ENCODE results near the gene PLP1. TPM values are rescaled to one million over a fixed set of nuclear protein-coding genes. Genes with fewer than 3 reads are reported as not detected.

PLP1 gene
- total RNA-seq, 1 experiment from 2014 or later, result 29.2 TPM

DNA sequence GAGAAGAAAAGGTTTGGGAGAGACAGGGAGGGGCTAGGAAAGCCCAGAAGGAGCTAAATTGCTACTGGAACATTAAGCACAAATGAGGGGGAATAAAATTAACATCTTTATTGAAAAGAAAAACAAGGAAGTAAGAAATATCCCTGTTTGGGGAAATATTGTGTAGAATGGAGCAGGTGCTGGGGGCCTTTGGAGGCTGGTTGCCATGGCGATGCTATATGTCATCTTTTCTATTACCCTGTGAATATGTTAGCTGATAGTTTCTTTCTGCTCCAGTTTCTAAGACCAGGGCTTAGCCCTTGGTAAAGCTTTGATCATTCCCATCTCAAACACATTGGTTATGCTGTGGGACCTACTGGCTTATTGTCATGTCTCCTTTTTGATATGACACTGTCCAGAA is 37.2 kb upstream of the PLP1 start:
- peak overlapping the region; percentile 28; the same call in 1 of the 2 replicates for H3K27ac Mint-ChIP-seq
- TF ChIP-seq GRHL2 (CRISPR knock-in tag; IDR thresholded peaks at IDR 0.05; ENCODE audit: insufficient replicate concordance, severe bottlenecking) (no peak), ZNF232 (CRISPR knock-in tag; IDR thresholded peaks at IDR 0.05) (no peak), SMAD3 (CRISPR knock-in tag; IDR thresholded peaks at IDR 0.05; ENCODE audit: borderline replicate concordance) (no peak), ZNF263 (CRISPR knock-in tag; IDR thresholded peaks at IDR 0.05; ENCODE audit: low read depth) (no peak)
- DNase-seq (ENCODE audit: low spot score) (no peak), ATAC-seq (no peak)
- H3K4me3 Mint-ChIP-seq, result no peak overlapping the region
- POLR2A ChIA-PET, result no interaction called here
- no peaks in the 10 kb centered on the region for H3K9me3 Mint-ChIP-seq
- H3K36me3 Mint-ChIP-seq, result no peaks in the 10 kb centered on the region
- no peaks in the 10 kb centered on the region for H3K27me3 Mint-ChIP-seq (ENCODE audit: low read depth)
- peaks cover 32% of the 10 kb centered on the region for H3K4me1 Mint-ChIP-seq
- CTCF ChIA-PET, result interaction anchor here (1.4 kb wide), 1 partner anchor 9 kb away, joined by 4 read pairs; no protein-coding TSS in a partner anchor

DNA sequence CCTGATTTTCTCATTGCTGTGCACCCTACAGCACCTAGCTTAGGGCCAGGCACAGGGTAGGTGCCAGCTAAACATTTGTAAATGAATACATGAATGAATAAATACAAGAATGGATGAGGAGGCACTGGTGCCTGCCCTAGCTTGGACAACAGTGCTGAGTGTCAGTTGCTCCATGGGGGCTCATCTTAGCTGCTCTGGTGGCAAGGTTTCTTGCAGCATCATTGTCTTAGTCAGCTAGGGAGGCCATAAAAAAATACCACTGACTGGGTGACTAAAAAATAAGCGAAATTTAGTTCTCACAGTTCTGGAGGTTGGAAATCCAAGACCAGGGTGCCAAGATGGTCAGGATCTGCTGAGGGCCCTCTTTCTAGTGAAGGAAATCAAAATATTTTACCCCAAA is 34.8 kb upstream of the PLP1 start:
- DNase-seq (ENCODE audit: low spot score) (no peak), ATAC-seq (peak; percentile 38)
- Mint-ChIP-seq H3K27me3 (ENCODE audit: low read depth) (no peaks in the 10 kb centered on the region), H3K27ac (peak overlapping the region; percentile 98), H3K36me3 (peaks cover 3% of the 10 kb centered on the region; the same call in 1 of the 2 replicates), H3K4me1 (peaks cover 46% of the 10 kb centered on the region), H3K4me3 (peak overlapping the region; percentile 90), H3K9me3 (no peaks in the 10 kb centered on the region)
- CTCF ChIA-PET, result interaction anchor here (0.8 to 1.6 kb wide), 5 partner anchors 11 to 31 kb away, joined by 3 to 5 read pairs (median 4); partner anchors contain the start of gene TMEM31
- POLR2A ChIA-PET, result interaction anchor here (0.8 to 1.5 kb wide), 2 partner anchors 9 to 44 kb away, joined by 3 read pairs; no protein-coding TSS in a partner anchor
- TF ChIP-seq, protein P1, sequence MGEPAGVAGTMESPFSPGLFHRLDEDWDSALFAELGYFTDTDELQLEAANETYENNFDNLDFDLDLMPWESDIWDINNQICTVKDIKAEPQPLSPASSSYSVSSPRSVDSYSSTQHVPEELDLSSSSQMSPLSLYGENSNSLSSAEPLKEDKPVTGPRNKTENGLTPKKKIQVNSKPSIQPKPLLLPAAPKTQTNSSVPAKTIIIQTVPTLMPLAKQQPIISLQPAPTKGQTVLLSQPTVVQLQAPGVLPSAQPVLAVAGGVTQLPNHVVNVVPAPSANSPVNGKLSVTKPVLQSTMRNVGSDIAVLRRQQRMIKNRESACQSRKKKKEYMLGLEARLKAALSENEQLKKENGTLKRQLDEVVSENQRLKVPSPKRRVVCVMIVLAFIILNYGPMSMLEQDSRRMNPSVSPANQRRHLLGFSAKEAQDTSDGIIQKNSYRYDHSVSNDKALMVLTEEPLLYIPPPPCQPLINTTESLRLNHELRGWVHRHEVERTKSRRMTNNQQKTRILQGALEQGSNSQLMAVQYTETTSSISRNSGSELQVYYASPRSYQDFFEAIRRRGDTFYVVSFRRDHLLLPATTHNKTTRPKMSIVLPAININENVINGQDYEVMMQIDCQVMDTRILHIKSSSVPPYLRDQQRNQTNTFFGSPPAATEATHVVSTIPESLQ (CRISPR knock-in tag; IDR thresholded peaks at IDR 0.05), result no peak
- TF ChIP-seq ZNF232 (CRISPR knock-in tag; IDR thresholded peaks at IDR 0.05) (no peak), GABPB1 (CRISPR knock-in tag; IDR thresholded peaks at IDR 0.05) (no peak), ZNF138 (CRISPR knock-in tag; conservative IDR thresholded peaks at IDR 0.05) (no peak), TP53 (CRISPR knock-in tag; IDR thresholded peaks at IDR 0.05) (no peak), ZNF263 (CRISPR knock-in tag; IDR thresholded peaks at IDR 0.05; ENCODE audit: low read depth) (no peak), IRF2 (CRISPR knock-in tag; IDR thresholded peaks at IDR 0.05; ENCODE audit: borderline replicate concordance, low read depth) (no peak), ATF1 (CRISPR knock-in tag; IDR thresholded peaks at IDR 0.05) (no peak), EMX1 (CRISPR knock-in tag; IDR thresholded peaks at IDR 0.05) (no peak), NR3C1 (CRISPR knock-in tag; conservative IDR thresholded peaks at IDR 0.05; ENCODE audit: low read depth) (no peak), NFYB (CRISPR knock-in tag; conservative IDR thresholded peaks at IDR 0.05; ENCODE audit: low read depth) (no peak), FOXJ3 (CRISPR knock-in tag; IDR thresholded peaks at IDR 0.05; ENCODE audit: borderline replicate concordance) (no peak), TEAD1 (CRISPR knock-in tag; IDR thresholded peaks at IDR 0.05) (no peak)
- TF ChIP-seq, protein P2, sequence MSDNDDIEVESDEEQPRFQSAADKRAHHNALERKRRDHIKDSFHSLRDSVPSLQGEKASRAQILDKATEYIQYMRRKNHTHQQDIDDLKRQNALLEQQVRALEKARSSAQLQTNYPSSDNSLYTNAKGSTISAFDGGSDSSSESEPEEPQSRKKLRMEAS (CRISPR knock-in tag; IDR thresholded peaks at IDR 0.05), result no peak
- TF ChIP-seq, protein P3, sequence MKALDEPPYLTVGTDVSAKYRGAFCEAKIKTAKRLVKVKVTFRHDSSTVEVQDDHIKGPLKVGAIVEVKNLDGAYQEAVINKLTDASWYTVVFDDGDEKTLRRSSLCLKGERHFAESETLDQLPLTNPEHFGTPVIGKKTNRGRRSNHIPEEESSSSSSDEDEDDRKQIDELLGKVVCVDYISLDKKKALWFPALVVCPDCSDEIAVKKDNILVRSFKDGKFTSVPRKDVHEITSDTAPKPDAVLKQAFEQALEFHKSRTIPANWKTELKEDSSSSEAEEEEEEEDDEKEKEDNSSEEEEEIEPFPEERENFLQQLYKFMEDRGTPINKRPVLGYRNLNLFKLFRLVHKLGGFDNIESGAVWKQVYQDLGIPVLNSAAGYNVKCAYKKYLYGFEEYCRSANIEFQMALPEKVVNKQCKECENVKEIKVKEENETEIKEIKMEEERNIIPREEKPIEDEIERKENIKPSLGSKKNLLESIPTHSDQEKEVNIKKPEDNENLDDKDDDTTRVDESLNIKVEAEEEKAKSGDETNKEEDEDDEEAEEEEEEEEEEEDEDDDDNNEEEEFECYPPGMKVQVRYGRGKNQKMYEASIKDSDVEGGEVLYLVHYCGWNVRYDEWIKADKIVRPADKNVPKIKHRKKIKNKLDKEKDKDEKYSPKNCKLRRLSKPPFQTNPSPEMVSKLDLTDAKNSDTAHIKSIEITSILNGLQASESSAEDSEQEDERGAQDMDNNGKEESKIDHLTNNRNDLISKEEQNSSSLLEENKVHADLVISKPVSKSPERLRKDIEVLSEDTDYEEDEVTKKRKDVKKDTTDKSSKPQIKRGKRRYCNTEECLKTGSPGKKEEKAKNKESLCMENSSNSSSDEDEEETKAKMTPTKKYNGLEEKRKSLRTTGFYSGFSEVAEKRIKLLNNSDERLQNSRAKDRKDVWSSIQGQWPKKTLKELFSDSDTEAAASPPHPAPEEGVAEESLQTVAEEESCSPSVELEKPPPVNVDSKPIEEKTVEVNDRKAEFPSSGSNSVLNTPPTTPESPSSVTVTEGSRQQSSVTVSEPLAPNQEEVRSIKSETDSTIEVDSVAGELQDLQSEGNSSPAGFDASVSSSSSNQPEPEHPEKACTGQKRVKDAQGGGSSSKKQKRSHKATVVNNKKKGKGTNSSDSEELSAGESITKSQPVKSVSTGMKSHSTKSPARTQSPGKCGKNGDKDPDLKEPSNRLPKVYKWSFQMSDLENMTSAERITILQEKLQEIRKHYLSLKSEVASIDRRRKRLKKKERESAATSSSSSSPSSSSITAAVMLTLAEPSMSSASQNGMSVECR (CRISPR knock-in tag; IDR thresholded peaks at IDR 0.05; ENCODE audit: borderline replicate concordance), result no peak
- TF ChIP-seq, protein P4, sequence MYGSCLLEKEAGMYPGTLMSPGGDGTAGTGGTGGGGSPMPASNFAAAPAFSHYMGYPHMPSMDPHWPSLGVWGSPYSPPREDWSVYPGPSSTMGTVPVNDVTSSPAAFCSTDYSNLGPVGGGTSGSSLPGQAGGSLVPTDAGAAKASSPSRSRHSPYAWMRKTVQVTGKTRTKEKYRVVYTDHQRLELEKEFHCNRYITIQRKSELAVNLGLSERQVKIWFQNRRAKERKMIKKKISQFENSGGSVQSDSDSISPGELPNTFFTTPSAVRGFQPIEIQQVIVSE (CRISPR knock-in tag; IDR thresholded peaks at IDR 0.05; ENCODE audit: borderline replicate concordance), result no peak

Data from WTC11 (cell line).